Measurements from ENCODE around the gene DHX58.

Gene DHX58

GRCh38 chr17:42077755-42078154 lies 34.8 kb downstream of the DHX58 start:
- no peak overlapping the region for H4K8ac ChIP-seq (ENCODE audit: low read depth, low read length)
- no peak overlapping the region for H2BK12ac ChIP-seq (ENCODE audit: low read length)
- H3K79me1 ChIP-seq (ENCODE audit: low read length), result no peaks in the 10 kb centered on the region
- H3K4me2 ChIP-seq (ENCODE audit: low read length), result no peak overlapping the region
- no peaks in the 10 kb centered on the region for H3K4me1 ChIP-seq (ENCODE audit: control insufficient read depth in 1 of 2, insufficient read depth in 2 of 2, low read length in 2 of 2)
- no peak overlapping the region for H3K23ac ChIP-seq (ENCODE audit: low read length)
- H2BK120ac ChIP-seq (ENCODE audit: insufficient read depth, low read length, poor library complexity), result no peak overlapping the region
- H3K36me3 ChIP-seq (ENCODE audit: control insufficient read depth in 1 of 2, insufficient read depth in 2 of 2, low read length in 2 of 2), result no peaks in the 10 kb centered on the region
- no peak overlapping the region for H3K14ac ChIP-seq (ENCODE audit: low read length)
- DNase-seq, result no peak
- H3K9ac ChIP-seq (ENCODE audit: low read length), result no peak overlapping the region
- no peaks in the 10 kb centered on the region for H3K9me3 ChIP-seq (ENCODE audit: insufficient read depth, low read depth, low read length)
- H3K27me3 ChIP-seq (ENCODE audit: insufficient read depth, low read length), result peaks cover 9% of the 10 kb centered on the region
- no peak overlapping the region for H3K27ac ChIP-seq (ENCODE audit: low read depth, low read length)
- no peak overlapping the region for H3K4me3 ChIP-seq (ENCODE audit: low read depth, low read length)
- no peak overlapping the region for H2AFZ ChIP-seq (ENCODE audit: insufficient read depth, low read length, poor library complexity)
- H3K4ac ChIP-seq (ENCODE audit: low read depth, low read length), result no peak overlapping the region
- no peak overlapping the region for H2BK5ac ChIP-seq (ENCODE audit: low read depth, low read length, poor library complexity)
- H3K79me2 ChIP-seq (ENCODE audit: control insufficient read depth, insufficient read depth, low read length, poor library complexity), result no peaks in the 10 kb centered on the region
- no peak overlapping the region for H3K18ac ChIP-seq (ENCODE audit: low read length)
- H4K12ac ChIP-seq (ENCODE audit: low read depth, low read length), result no peak overlapping the region
- WGBS (ENCODE audit: extremely low coverage, insufficient coverage, insufficient read length), result no CpG with 5 or more reads among the region's 5 CpGs
- H2AK5ac ChIP-seq (ENCODE audit: low read length), result no peak overlapping the region
- H4K91ac ChIP-seq (ENCODE audit: low read depth, low read length), result no peak overlapping the region

GRCh38 chr17:42076797-42077559 lies 35.5 kb downstream of the DHX58 start:
- Histone ChIP-seq H2BK12ac (ENCODE audit: low read length) (no peak overlapping the region), H4K8ac (ENCODE audit: low read depth, low read length) (no peak overlapping the region), H3K27me3 (ENCODE audit: insufficient read depth, low read length) (peaks cover 17% of the 10 kb centered on the region), H3K27ac (ENCODE audit: low read depth, low read length) (no peak overlapping the region), H3K4me2 (ENCODE audit: low read length) (no peak overlapping the region), H2BK120ac (ENCODE audit: insufficient read depth, low read length, poor library complexity) (no peak overlapping the region), H2AFZ (ENCODE audit: insufficient read depth, low read length, poor library complexity) (no peak overlapping the region), H3K9me3 (ENCODE audit: insufficient read depth, low read depth, low read length) (no peaks in the 10 kb centered on the region), H3K9ac (ENCODE audit: low read length) (no peak overlapping the region), H3K4ac (ENCODE audit: low read depth, low read length) (no peak overlapping the region), H3K4me1 (ENCODE audit: control insufficient read depth in 1 of 2, insufficient read depth in 2 of 2, low read length in 2 of 2) (no peaks in the 10 kb centered on the region), H3K79me2 (ENCODE audit: control insufficient read depth, insufficient read depth, low read length, poor library complexity) (no peaks in the 10 kb centered on the region), H3K14ac (ENCODE audit: low read length) (no peak overlapping the region), H2AK5ac (ENCODE audit: low read length) (no peak overlapping the region), H3K4me3 (ENCODE audit: low read depth, low read length) (no peak overlapping the region), H3K79me1 (ENCODE audit: low read length) (no peaks in the 10 kb centered on the region), H4K91ac (ENCODE audit: low read depth, low read length) (no peak overlapping the region), H3K36me3 (ENCODE audit: control insufficient read depth in 1 of 2, insufficient read depth in 2 of 2, low read length in 2 of 2) (no peaks in the 10 kb centered on the region), H2BK5ac (ENCODE audit: low read depth, low read length, poor library complexity) (no peak overlapping the region), H3K23ac (ENCODE audit: low read length) (no peak overlapping the region), H3K18ac (ENCODE audit: low read length) (no peak overlapping the region), H4K12ac (ENCODE audit: low read depth, low read length) (no peak overlapping the region)
- WGBS (ENCODE audit: extremely low coverage, insufficient coverage, insufficient read length), result no CpG with 5 or more reads among the region's 4 CpGs
- DNase-seq, result no peak

GRCh38 chr17:42075789-42076188 lies 36.7 kb downstream of the DHX58 start:
- no peak overlapping the region for H4K12ac ChIP-seq (ENCODE audit: low read depth, low read length)
- no peak overlapping the region for H3K4ac ChIP-seq (ENCODE audit: low read depth, low read length)
- peaks cover 23% of the 10 kb centered on the region for H3K27me3 ChIP-seq (ENCODE audit: insufficient read depth, low read length)
- no peaks in the 10 kb centered on the region for H3K79me2 ChIP-seq (ENCODE audit: control insufficient read depth, insufficient read depth, low read length, poor library complexity)
- H2AK5ac ChIP-seq (ENCODE audit: low read length), result no peak overlapping the region
- no peak overlapping the region for H3K23ac ChIP-seq (ENCODE audit: low read length)
- no peaks in the 10 kb centered on the region for H3K36me3 ChIP-seq (ENCODE audit: control insufficient read depth in 1 of 2, insufficient read depth in 2 of 2, low read length in 2 of 2)
- H2BK120ac ChIP-seq (ENCODE audit: insufficient read depth, low read length, poor library complexity), result no peak overlapping the region
- no peaks in the 10 kb centered on the region for H3K79me1 ChIP-seq (ENCODE audit: low read length)
- no peak overlapping the region for H3K4me2 ChIP-seq (ENCODE audit: low read length)
- H3K9me3 ChIP-seq (ENCODE audit: insufficient read depth, low read depth, low read length), result no peaks in the 10 kb centered on the region
- no peak overlapping the region for H3K27ac ChIP-seq (ENCODE audit: low read depth, low read length)
- no peak overlapping the region for H3K9ac ChIP-seq (ENCODE audit: low read length)
- no peak overlapping the region for H4K91ac ChIP-seq (ENCODE audit: low read depth, low read length)
- no peak overlapping the region for H4K8ac ChIP-seq (ENCODE audit: low read depth, low read length)
- WGBS (ENCODE audit: extremely low coverage, insufficient coverage, insufficient read length), result no CpG with 5 or more reads among the region's 6 CpGs
- no peak overlapping the region for H2BK12ac ChIP-seq (ENCODE audit: low read length)
- no peak overlapping the region for H2AFZ ChIP-seq (ENCODE audit: insufficient read depth, low read length, poor library complexity)
- no peak overlapping the region for H3K4me3 ChIP-seq (ENCODE audit: low read depth, low read length)
- no peak overlapping the region for H3K14ac ChIP-seq (ENCODE audit: low read length)
- no peak overlapping the region for H2BK5ac ChIP-seq (ENCODE audit: low read depth, low read length, poor library complexity)
- no peak for DNase-seq
- H3K4me1 ChIP-seq (ENCODE audit: control insufficient read depth in 1 of 2, insufficient read depth in 2 of 2, low read length in 2 of 2), result no peaks in the 10 kb centered on the region
- H3K18ac ChIP-seq (ENCODE audit: low read length), result no peak overlapping the region

- Histone ChIP-seq H3K18ac (ENCODE audit: low read length) (no peak overlapping the region), H3K27ac (ENCODE audit: low read depth, low read length) (no peak overlapping the region), H2BK5ac (ENCODE audit: low read depth, low read length, poor library complexity) (no peak overlapping the region), H2AK5ac (ENCODE audit: low read length) (no peak overlapping the region), H4K12ac (ENCODE audit: low read depth, low read length) (no peak overlapping the region), H3K9me3 (ENCODE audit: insufficient read depth, low read depth, low read length) (no peaks in the 10 kb centered on the region), H3K14ac (ENCODE audit: low read length) (no peak overlapping the region), H2BK12ac (ENCODE audit: low read length) (no peak overlapping the region), H4K91ac (ENCODE audit: low read depth, low read length) (no peak overlapping the region), H3K4me2 (ENCODE audit: low read length) (peak overlapping the region; percentile 59), H2AFZ (ENCODE audit: insufficient read depth, low read length, poor library complexity) (no peak overlapping the region), H3K27me3 (ENCODE audit: insufficient read depth, low read length) (peaks cover 23% of the 10 kb centered on the region), H3K36me3 (ENCODE audit: control insufficient read depth in 1 of 2, insufficient read depth in 2 of 2, low read length in 2 of 2) (no peaks in the 10 kb centered on the region), H3K4me3 (ENCODE audit: low read depth, low read length) (peak overlapping the region; percentile 34), H3K79me1 (ENCODE audit: low read length) (no peaks in the 10 kb centered on the region), H3K4me1 (ENCODE audit: control insufficient read depth in 1 of 2, insufficient read depth in 2 of 2, low read length in 2 of 2) (no peaks in the 10 kb centered on the region), H3K9ac (ENCODE audit: low read length) (no peak overlapping the region), H2BK120ac (ENCODE audit: insufficient read depth, low read length, poor library complexity) (no peak overlapping the region), H3K4ac (ENCODE audit: low read depth, low read length) (no peak overlapping the region), H4K8ac (ENCODE audit: low read depth, low read length) (no peak overlapping the region), H3K23ac (ENCODE audit: low read length) (no peak overlapping the region), H3K79me2 (ENCODE audit: control insufficient read depth, insufficient read depth, low read length, poor library complexity) (no peaks in the 10 kb centered on the region)
- DNase-seq, result peak in 1 of 2 donors; percentile 46
- WGBS (ENCODE audit: extremely low coverage, insufficient coverage, insufficient read length), result no CpG with 5 or more reads among the region's 67 CpGs
These were observed 40.0 kb downstream of the DHX58 start for GRCh38 chr17:42072323-42073187.

Measured in trophoblast cell (in vitro differentiated cells and primary cell).